Endodermal cell (in vitro differentiated cells): ENCODE measurements around the gene FILIP1. TPM values are rescaled to one million over a fixed set of nuclear protein-coding genes. Genes with fewer than 3 reads are reported as not detected.

ENCODE experiments used
- DNase-seq: peaks from one replicate; pipeline ENCODE4 v3.0.0-alpha.2; 2017
- H3K27ac ChIP-seq: 2 replicates; pipeline ENCODE4 v1.5.1; 2013; ENCODE audit warnings: mild to moderate bottlenecking, low read depth, low read length, moderate library complexity
- H3K27me3 ChIP-seq: 2 replicates; pipeline ENCODE4 v1.6.1; 2013; ENCODE audit warnings: mild to moderate bottlenecking, low read length, moderate library complexity; ENCODE audit not compliant: insufficient read depth, control insufficient read depth, poor library complexity, severe bottlenecking
- H3K36me3 ChIP-seq: 2 replicates; pipeline ENCODE4 v1.7.0; 2013; ENCODE audit warnings: mild to moderate bottlenecking, low read length, moderate library complexity; ENCODE audit not compliant: control insufficient read depth, insufficient read depth
- H3K4me1 ChIP-seq: one replicate; pipeline ENCODE4 v1.7.0; 2013; ENCODE audit warnings: low read length; ENCODE audit not compliant: control insufficient read depth, insufficient read depth
- H3K4me3 ChIP-seq: 2 replicates; pipeline ENCODE4 v1.5.1; 2013; ENCODE audit warnings: mild to moderate bottlenecking, low read length, moderate library complexity
- H3K9ac ChIP-seq: 2 replicates; pipeline ENCODE4 v1.6.1; 2013; ENCODE audit warnings: mild to moderate bottlenecking, low read length, moderate library complexity; ENCODE audit not compliant: poor library complexity, severe bottlenecking; ENCODE audit errors: extremely low read depth
- H3K9me3 ChIP-seq: 2 replicates; pipeline ENCODE4 v1.6.1; 2013; ENCODE audit warnings: mild to moderate bottlenecking, low read length, moderate library complexity; ENCODE audit not compliant: control insufficient read depth
- H3K27ac Mint-ChIP-seq: 2 replicates; pipeline ENCODE4 v1.8.0; 2020; ENCODE audit warnings: mixed read lengths
- H3K27me3 Mint-ChIP-seq: 2 replicates; pipeline ENCODE4 v1.8.0; 2021; ENCODE audit warnings: mild to moderate bottlenecking, mixed read lengths; ENCODE audit not compliant: insufficient read depth
- H3K36me3 Mint-ChIP-seq: 2 replicates; pipeline ENCODE4 v1.8.0; 2020; ENCODE audit warnings: low read depth, mixed read lengths
- H3K4me1 Mint-ChIP-seq: 2 replicates; pipeline ENCODE4 v1.8.0; 2020; ENCODE audit warnings: mixed read lengths
- H3K4me3 Mint-ChIP-seq: 2 replicates; pipeline ENCODE4 v1.8.0; 2020; ENCODE audit warnings: mild to moderate bottlenecking, moderate library complexity, mixed read lengths
- H3K9me3 Mint-ChIP-seq: 2 replicates; pipeline ENCODE4 v1.8.0; 2020; ENCODE audit warnings: mild to moderate bottlenecking, mixed read lengths
- CTCF ChIP-seq: fragments of 200-600 bp; sonication (generic); conservative IDR thresholded peaks from 2 replicates; pipeline ENCODE4 v1.5.0; 2021; ENCODE audit warnings: antibody characterized with exemption, mild to moderate bottlenecking
- WGBS, 2 experiments: methylation state at CpG; one replicate each; pipeline versions ENCODE4 v1.1.5 to v1.1.7; 2013; ENCODE audit warnings: missing lambda C conversion rate in 2 of 2, mixed read lengths in 1 of 2; ENCODE audit not compliant: insufficient coverage in 1 of 2, insufficient read length in 1 of 2; 5-methylcytosine and 5-hydroxymethylcytosine counted together
- total RNA-seq, 2 donors: library from RNA; stranded (reverse); fragmentation: NEBNext Ultra II Directional in 1 of 2; extraction: Animal tissue kit (Norgen Biotek cat#: 25700) in 1 of 2; gene quantifications; 2 replicates in 1 of 2; 3 replicates in 1 of 2; pipeline ENCODE4 v1.2.1, GENCODE V29; 2021

Gene FILIP1
- total RNA-seq, 2 donors from 2014 or later: 0.35 TPM

- H3K9me3 ChIP-seq: peaks cover 18% of the 10 kb centered on the region
- peaks cover 8% of the 10 kb centered on the region for H3K36me3 Mint-ChIP-seq
- H3K4me3 ChIP-seq: no peak overlapping the region
- no peak overlapping the region for H3K27ac ChIP-seq
- no peaks in the 10 kb centered on the region for H3K4me1 ChIP-seq
- H3K9ac ChIP-seq: no peak overlapping the region
- H3K4me1 Mint-ChIP-seq: no peaks in the 10 kb centered on the region
- no peak overlapping the region for H3K4me3 Mint-ChIP-seq
- 92 to 93% methylated on average over 4 of the region's 4 CpGs for WGBS, 2 experiments
- no peaks in the 10 kb centered on the region for H3K36me3 ChIP-seq
- no peak for TF ChIP-seq CTCF
- no peak for DNase-seq
- no peak overlapping the region for H3K27ac Mint-ChIP-seq
- peaks cover 11% of the 10 kb centered on the region for H3K9me3 Mint-ChIP-seq
- H3K27me3 ChIP-seq: no peaks in the 10 kb centered on the region
- H3K27me3 Mint-ChIP-seq: no peaks in the 10 kb centered on the region
Measured at GRCh38 chr6:75539136-75539535, 45.5 kb upstream of the FILIP1 start.

DNA sequence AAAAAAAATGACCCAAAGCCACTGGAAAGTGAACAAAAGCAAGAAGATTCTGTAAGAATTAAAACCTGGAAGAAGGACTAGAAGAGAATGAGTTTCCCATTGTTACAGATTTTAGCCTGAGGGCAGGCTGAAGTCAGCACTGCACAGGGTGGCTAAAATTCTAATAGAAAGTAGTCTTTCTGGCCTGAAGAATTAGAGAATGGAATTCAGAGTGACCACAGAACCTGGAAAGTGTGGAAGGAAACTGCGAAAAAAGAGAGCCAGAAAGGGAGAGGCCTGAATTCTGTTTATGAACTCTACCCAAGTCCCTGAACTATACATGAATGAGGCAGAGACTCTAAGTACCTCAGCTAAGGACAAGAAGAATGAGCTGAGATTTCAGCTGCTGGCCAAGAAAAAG is 38.9 kb upstream of the FILIP1 start:
- Mint-ChIP-seq H3K27me3 (no peaks in the 10 kb centered on the region), H3K36me3 (peaks cover 5% of the 10 kb centered on the region), H3K4me3 (no peak overlapping the region), H3K9me3 (peaks cover 7% of the 10 kb centered on the region), H3K4me1 (peaks cover 6% of the 10 kb centered on the region), H3K27ac (no peak overlapping the region)
- Histone ChIP-seq H3K4me3 (no peak overlapping the region), H3K27ac (no peak overlapping the region), H3K27me3 (no peaks in the 10 kb centered on the region), H3K36me3 (no peaks in the 10 kb centered on the region), H3K4me1 (no peaks in the 10 kb centered on the region), H3K9me3 (peaks cover 19% of the 10 kb centered on the region), H3K9ac (no peak overlapping the region)
- no peak for TF ChIP-seq CTCF
- WGBS, 2 experiments: 93 to 100% methylated on average over 1 of the region's 1 CpG
- DNase-seq: no peak

DNA sequence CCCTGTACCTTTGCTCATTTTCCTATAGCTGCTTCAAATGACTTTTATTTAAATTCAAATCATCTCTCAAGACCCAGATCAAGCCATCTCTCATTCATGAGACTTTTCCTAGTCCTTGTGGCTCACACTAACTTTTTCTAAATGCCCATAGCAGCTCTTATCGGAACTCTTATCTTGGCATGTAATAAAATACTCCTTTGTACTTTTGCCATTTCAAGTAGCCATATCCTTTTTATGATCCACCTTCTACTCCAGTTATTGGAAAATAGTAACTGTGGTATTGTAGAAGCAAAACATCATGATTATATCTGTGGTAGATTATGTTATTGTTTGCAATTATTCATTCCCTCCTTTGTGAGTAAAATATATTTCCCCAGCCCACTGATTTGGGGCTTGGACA is 37.6 kb upstream of the FILIP1 start:
- H3K4me1 ChIP-seq: no peaks in the 10 kb centered on the region
- peaks cover 5% of the 10 kb centered on the region for H3K36me3 Mint-ChIP-seq
- no peaks in the 10 kb centered on the region for H3K27me3 ChIP-seq
- H3K4me1 Mint-ChIP-seq: peaks cover 6% of the 10 kb centered on the region
- no peak overlapping the region for H3K4me3 Mint-ChIP-seq
- H3K4me3 ChIP-seq: no peak overlapping the region
- no peak overlapping the region for H3K9ac ChIP-seq
- no peak overlapping the region for H3K27ac Mint-ChIP-seq
- H3K27ac ChIP-seq: no peak overlapping the region
- TF ChIP-seq CTCF: no peak
- DNase-seq: no peak
- H3K36me3 ChIP-seq: no peaks in the 10 kb centered on the region
- WGBS, 2 experiments: 86% methylated on average over 1 of the region's 1 CpG; no CpG with 5 or more reads in 1 of the 2 experiments
- no peaks in the 10 kb centered on the region for H3K27me3 Mint-ChIP-seq
- peaks cover 7% of the 10 kb centered on the region for H3K9me3 Mint-ChIP-seq
- H3K9me3 ChIP-seq: peaks cover 19% of the 10 kb centered on the region
